NT2/D1 (cell line): Measurements from ENCODE around the gene ZNF512B.
"Not testable (repeated sequence)": the region's sequence is repeated elsewhere in the genome, so short reads cannot be mapped to it uniquely, and the experiment has no call there.

Experiments
- SUZ12 ChIP-seq: IDR thresholded peaks from 2 replicates; pipeline ENCODE4 v1.6.1; 2011; ENCODE audit not compliant: insufficient read length, insufficient read depth; ENCODE audit errors: extremely low read depth
- YY1 ChIP-seq: IDR thresholded peaks from 2 replicates; pipeline ENCODE4 v1.6.1; 2011; ENCODE audit not compliant: insufficient read length, insufficient read depth
- ZNF274 ChIP-seq: IDR thresholded peaks from 2 replicates; pipeline ENCODE4 v1.6.1; 2011; ENCODE audit warnings: mild to moderate bottlenecking, low read depth, low read length

GRCh38 chr20:63976511-63976910 is 6.8 kb upstream of the ZNF512B start:
- TF ChIP-seq YY1, SUZ12, ZNF274: not testable (repeated sequence)
